Fibroblast of villous mesenchyme (primary cell): ENCODE results near the gene TWIST2. TPM values are rescaled to one million over a fixed set of nuclear protein-coding genes. Genes with fewer than 3 reads are reported as not detected.

Experiments
- DNase-seq: peaks from one replicate; pipeline ENCODE4 v3.0.0-alpha.2; 2010; ENCODE audit warnings: low read depth
- H3K4me3 ChIP-seq: 2 replicates; pipeline ENCODE4 v1.5.1; 2011; ENCODE audit warnings: low read depth, mild to moderate bottlenecking, low read length
- CTCF ChIP-seq: IDR thresholded peaks from 2 replicates; pipeline ENCODE4 v1.5.1; 2012; ENCODE audit warnings: low read depth, mild to moderate bottlenecking, low read length; ENCODE audit not compliant: insufficient read depth
- total RNA-seq: library from RNA; depleted of rRNA; stranded (reverse); fragments of >200 nt; gene quantifications from 2 replicates; pipeline ENCODE4 v1.2.3, GENCODE V29; 2012

The TWIST2 gene
- total RNA-seq, 1 donor = 58.7 TPM

- TF ChIP-seq CTCF = no peak
- no peak for DNase-seq
- H3K4me3 ChIP-seq = peak overlapping the region; percentile 83
Observed at GRCh38 chr2:238845583-238846377, 2.1 kb upstream of the TWIST2 start.

- no peak for DNase-seq
- H3K4me3 ChIP-seq = peak overlapping the region; percentile 83
- TF ChIP-seq CTCF = no peak
Observed at GRCh38 chr2:238846378-238846627, 1.6 kb upstream of the TWIST2 start.

- peak overlapping the region; percentile 83 for H3K4me3 ChIP-seq
- DNase-seq = peak; percentile 65
- TF ChIP-seq CTCF = peak; percentile 8
Observed at GRCh38 chr2:238846628-238847418, 1.1 kb upstream of the TWIST2 start.

GRCh38 chr2:238847419-238847801, 475 bp upstream of the TWIST2 start:
- DNase-seq = no peak
- no peak for TF ChIP-seq CTCF
- peak overlapping the region; percentile 83 for H3K4me3 ChIP-seq

- DNase-seq = no peak
- peak overlapping the region; percentile 83 for H3K4me3 ChIP-seq
- TF ChIP-seq CTCF = no peak
Observed at GRCh38 chr2:238848691-238848975, 748 bp downstream of the TWIST2 start.

- no peak for TF ChIP-seq CTCF
- H3K4me3 ChIP-seq = peak overlapping the region; percentile 83
- peak; percentile 55 for DNase-seq
Observed at GRCh38 chr2:238848976-238849853, 1.3 kb downstream of the TWIST2 start.
